B cell (primary cell): Measurements from ENCODE around the gene UBQLN4. TPM values are rescaled to one million over a fixed set of nuclear protein-coding genes. Genes with fewer than 3 reads are reported as not detected.

ENCODE experiments used
- ATAC-seq: fragments of 200-7000 bp; cut with Tn5 transposase; one replicate; pipeline ENCODE4 v1.10.0; 2021; ENCODE audit warnings: low read depth, mild to moderate bottlenecking, moderate number of reproducible peaks, moderate library complexity
- CTCF ChIA-PET: fragments of 350-600 bp; sonication (Branson Sonifier 250); formaldehyde crosslinking; loops from one replicate; lab custom pipeline; 2021; ENCODE audit warnings: antibody characterized with exemption, inconsistent platforms; lab: Charles Lee
- POLR2A ChIA-PET: fragments of 350-600 bp; sonication (Branson Sonifier 250); formaldehyde crosslinking; loops from one replicate; lab custom pipeline; 2021; ENCODE audit warnings: antibody characterized with exemption; lab: Charles Lee
- DNase-seq: peaks from one replicate; pipeline ENCODE4 v3.0.0; 2013
- H2AFZ ChIP-seq: 2 replicates; pipeline ENCODE4 v1.6.1; 2012; ENCODE audit warnings: mild to moderate bottlenecking, low read depth, low read length; ENCODE audit not compliant: insufficient read depth, poor library complexity, severe bottlenecking
- H3K27ac ChIP-seq, 2 donors: 1 replicate in 1 of 2; 2 replicates in 1 of 2; pipeline ENCODE4 v1.5.1; 2012 to 2013; ENCODE audit warnings: low read length in 2 of 2, mild to moderate bottlenecking in 2 of 2, moderate library complexity in 1 of 2
- H3K27me3 ChIP-seq, 4 experiments: fragments of 200-600 bp in 1 of 4; sonication (generic) in 1 of 4; replicated peaks in 1 of 4; 1 replicate in 2 of 4; 2 replicates in 2 of 4; pipeline versions ENCODE4 v1.6.1 to v1.7.0; 2013 to 2016; ENCODE audit warnings: low read length in 3 of 4, mild to moderate bottlenecking in 2 of 4, mixed read lengths in 1 of 4, moderate library complexity in 1 of 4; ENCODE audit not compliant: insufficient read depth in 4 of 4, control insufficient read depth in 3 of 4; ENCODE audit errors: control extremely low read depth in 1 of 4
- H3K36me3 ChIP-seq, 2 experiments: replicated peaks in 1 of 2; 1 replicate in 1 of 2; 2 replicates in 1 of 2; pipeline versions ENCODE4 v1.6.1 to v1.7.1; 2013; ENCODE audit warnings: low read length in 1 of 2; ENCODE audit not compliant: insufficient read depth in 2 of 2, control insufficient read depth in 1 of 2; ENCODE audit errors: control extremely low read depth in 1 of 2, extremely low read depth in 1 of 2
- H3K4me1 ChIP-seq, 2 donors: fragments of 200-600 bp in 1 of 2; sonication (generic) in 1 of 2; 1 replicate in 1 of 2; 2 replicates in 1 of 2; pipeline versions ENCODE4 v1.5.1 to v1.6.1; 2013 to 2017; ENCODE audit warnings: low read length in 2 of 2; ENCODE audit not compliant: control insufficient read depth in 2 of 2, insufficient read depth in 2 of 2
- H3K4me2 ChIP-seq: replicated peaks from 2 replicates; pipeline ENCODE3; 2012; ENCODE audit warnings: mild to moderate bottlenecking, low read depth, low read length; ENCODE audit not compliant: poor library complexity, severe bottlenecking
- H3K4me3 ChIP-seq, 5 experiments: fragments of 200-600 bp in 1 of 5; sonication (generic) in 1 of 5; 1 replicate in 3 of 5; 2 replicates in 2 of 5; pipeline versions ENCODE4 v1.5.1 to v1.7.0; 2011 to 2016; ENCODE audit warnings: low read length in 4 of 5, mild to moderate bottlenecking in 4 of 5, low read depth in 2 of 5, control low read depth in 1 of 5, moderate library complexity in 1 of 5; ENCODE audit not compliant: insufficient read depth in 1 of 5; ENCODE audit errors: control extremely low read depth in 1 of 5, extremely low read depth in 1 of 5
- H3K79me2 ChIP-seq: fragments of 200-600 bp; sonication (generic); one replicate; pipeline ENCODE4 v1.6.0; 2016; ENCODE audit warnings: low read length; ENCODE audit not compliant: control insufficient read depth, insufficient read depth
- H3K9ac ChIP-seq: fragments of 200-600 bp; sonication (generic); 2 replicates; pipeline ENCODE4 v1.6.1; 2017; ENCODE audit warnings: mild to moderate bottlenecking, low read length, moderate library complexity
- H3K9me3 ChIP-seq, 3 donors: one replicate each; pipeline versions ENCODE4 v1.6.1 to v1.7.1; 2013; ENCODE audit warnings: low read length in 2 of 3; ENCODE audit not compliant: control insufficient read depth in 2 of 3, insufficient read depth in 1 of 3; ENCODE audit errors: control extremely low read depth in 1 of 3
- H4K20me1 ChIP-seq: 2 replicates; pipeline ENCODE4 v1.6.0; 2012; ENCODE audit warnings: mild to moderate bottlenecking, low read length; ENCODE audit not compliant: insufficient read depth, control insufficient read depth, poor library complexity, severe bottlenecking
- H3K27ac Mint-ChIP-seq: one replicate; pipeline ENCODE4 v1.8.0; 2021; ENCODE audit warnings: mixed read lengths
- H3K27me3 Mint-ChIP-seq: one replicate; pipeline ENCODE4 v1.8.0; 2021; ENCODE audit warnings: mixed read lengths
- H3K4me1 Mint-ChIP-seq: one replicate; pipeline ENCODE4 v1.8.0; 2021; ENCODE audit warnings: mixed read lengths
- H3K4me3 Mint-ChIP-seq: one replicate; pipeline ENCODE4 v1.8.0; 2021; ENCODE audit warnings: mixed read lengths
- H3K9me3 Mint-ChIP-seq: one replicate; pipeline ENCODE4 v1.8.0; 2022; ENCODE audit warnings: mixed read lengths; ENCODE audit not compliant: insufficient read depth
- CTCF ChIP-seq: fragments of 200-600 bp; IDR thresholded peaks from one replicate; pipeline ENCODE4 v1.8.0; 2022; ENCODE audit warnings: antibody characterized with exemption, mild to moderate bottlenecking
- EZH2 ChIP-seq: IDR thresholded peaks from 2 replicates; pipeline ENCODE4 v1.6.1; 2012; ENCODE audit warnings: borderline replicate concordance, low read depth, mild to moderate bottlenecking, moderate library complexity, low read length; ENCODE audit not compliant: insufficient read depth, poor library complexity, severe bottlenecking
- WGBS: methylation state at CpG from one replicate; pipeline ENCODE4 v1.1.5; 2013; ENCODE audit warnings: missing lambda C conversion rate; ENCODE audit not compliant: insufficient coverage; 5-methylcytosine and 5-hydroxymethylcytosine counted together
- intact Hi-C: fragments of 100-400 bp; cut with micrococcal nuclease; formaldehyde crosslinking; loops from one replicate; pipeline ENCODE4 v1.10.0; 2022
- polyA plus RNA-seq: library from polyadenylated mRNA; depleted of rRNA; stranded (reverse); fragments of >200 nt; gene quantifications from 2 replicates; pipeline ENCODE4 v1.2.3, GENCODE V29; 2012
- total RNA-seq, 2 donors: library from RNA; stranded (reverse); fragments of 120-200 nt in 1 of 2; gene quantifications; 1 replicate in 1 of 2; 2 replicates in 1 of 2; pipeline versions ENCODE4 v1.2.3 to v1.2.4, GENCODE V29; 2013 to 2022

UBQLN4 gene
- total and polyA plus RNA-seq, 2 donors (not counting 1 experiment from before 2014, with no cell fraction given): 20.9 to 39.0 TPM

- Histone ChIP-seq H3K9me3 (no peaks in the 10 kb centered on the region), H3K4me3 (peak overlapping the region; percentile 22 to 87 (median 81)), H3K4me2 (peak overlapping the region; percentile 83), H3K4me1 (peaks cover 9 to 17% of the 10 kb centered on the region in 2 donors), H4K20me1 (peaks cover 6% of the 10 kb centered on the region), H2AFZ (peak overlapping the region; percentile 87), H3K27me3 (peaks cover 0 to 1% (median 0%) of the 10 kb centered on the region in 4 experiments), H3K27ac (no peak overlapping the region), H3K79me2 (peaks cover 42% of the 10 kb centered on the region), H3K36me3 (peaks cover 2 to 26% of the 10 kb centered on the region in 2 experiments), H3K9ac (peak overlapping the region; percentile 75)
- Mint-ChIP-seq H3K4me3 (peak overlapping the region; percentile 99), H3K9me3 (no peaks in the 10 kb centered on the region), H3K4me1 (peaks cover 22% of the 10 kb centered on the region), H3K27me3 (peaks cover 1% of the 10 kb centered on the region), H3K27ac (peak overlapping the region; percentile 84)
- CTCF ChIA-PET: interaction anchor here (0.8 to 1.9 kb wide), 2 partner anchors 32 to 81 kb away, joined by 3 to 7 read pairs; no protein-coding TSS in a partner anchor
- WGBS: 85% methylated on average over 8 of the region's 8 CpGs
- POLR2A ChIA-PET: interaction anchor here (0.6 kb wide), 1 partner anchor 328 kb away, joined by 5 read pairs; no protein-coding TSS in a partner anchor
- no peak for TF ChIP-seq EZH2
- TF ChIP-seq CTCF: no peak
- ATAC-seq (no peak), DNase-seq (no peak)
- intact Hi-C loops: loop anchor here (2.0 kb wide), 1 partner anchor 163 kb away; the partner anchor contains the start of gene GON4L
Measured at GRCh38 chr1:156019946-156020292, 33.7 kb downstream of the UBQLN4 start.

GRCh38 chr1:156014829-156015228, 38.8 kb downstream of the UBQLN4 start:
- Histone ChIP-seq H3K4me3 (no peak overlapping the region), H3K79me2 (peaks cover 30% of the 10 kb centered on the region), H3K4me1 (peaks cover 8 to 26% of the 10 kb centered on the region in 2 donors), H3K9ac (no peak overlapping the region), H3K9me3 (no peaks in the 10 kb centered on the region), H4K20me1 (peaks cover 11% of the 10 kb centered on the region), H3K36me3 (peaks cover 20 to 73% of the 10 kb centered on the region in 2 experiments), H3K4me2 (no peak overlapping the region), H2AFZ (no peak overlapping the region), H3K27me3 (no peaks in the 10 kb centered on the region), H3K27ac (no peak overlapping the region)
- Mint-ChIP-seq H3K4me1 (peaks cover 30% of the 10 kb centered on the region), H3K9me3 (no peaks in the 10 kb centered on the region), H3K27ac (no peak overlapping the region), H3K4me3 (no peak overlapping the region), H3K27me3 (no peaks in the 10 kb centered on the region)
- no peak for TF ChIP-seq EZH2
- TF ChIP-seq CTCF: no peak
- intact Hi-C loops: no loop called here
- ATAC-seq (no peak), DNase-seq (no peak)
- ChIA-PET POLR2A (no interaction called here), CTCF (interaction anchor here (1.0 kb wide), 1 partner anchor 77 kb away, joined by 4 read pairs; no protein-coding TSS in a partner anchor)
- WGBS: 96% methylated on average over 6 of the region's 7 CpGs
